Mammary epithelial cell (primary cell): ENCODE data around the gene PLEKHJ1.

ENCODE experiments used
- EZH2 ChIP-seq: IDR thresholded peaks from 2 replicates; pipeline ENCODE4 v1.6.1; 2012; ENCODE audit warnings: low read length, inconsistent platforms, borderline replicate concordance
- TF ChIP-seq, protein P1 (sequence below), 2 donors: IDR thresholded peaks in 1 of 2; conservative IDR thresholded peaks in 1 of 2; 2 replicates each; pipeline ENCODE4 v1.5.1; 2011 to 2012; ENCODE audit warnings: inconsistent platforms in 2 of 2, low read length in 2 of 2, mild to moderate bottlenecking in 2 of 2, control low read depth in 1 of 2, low read depth in 1 of 2; ENCODE audit not compliant: insufficient read depth in 1 of 2; ENCODE audit errors: extremely low read depth in 1 of 2

- TF ChIP-seq, protein P1, sequence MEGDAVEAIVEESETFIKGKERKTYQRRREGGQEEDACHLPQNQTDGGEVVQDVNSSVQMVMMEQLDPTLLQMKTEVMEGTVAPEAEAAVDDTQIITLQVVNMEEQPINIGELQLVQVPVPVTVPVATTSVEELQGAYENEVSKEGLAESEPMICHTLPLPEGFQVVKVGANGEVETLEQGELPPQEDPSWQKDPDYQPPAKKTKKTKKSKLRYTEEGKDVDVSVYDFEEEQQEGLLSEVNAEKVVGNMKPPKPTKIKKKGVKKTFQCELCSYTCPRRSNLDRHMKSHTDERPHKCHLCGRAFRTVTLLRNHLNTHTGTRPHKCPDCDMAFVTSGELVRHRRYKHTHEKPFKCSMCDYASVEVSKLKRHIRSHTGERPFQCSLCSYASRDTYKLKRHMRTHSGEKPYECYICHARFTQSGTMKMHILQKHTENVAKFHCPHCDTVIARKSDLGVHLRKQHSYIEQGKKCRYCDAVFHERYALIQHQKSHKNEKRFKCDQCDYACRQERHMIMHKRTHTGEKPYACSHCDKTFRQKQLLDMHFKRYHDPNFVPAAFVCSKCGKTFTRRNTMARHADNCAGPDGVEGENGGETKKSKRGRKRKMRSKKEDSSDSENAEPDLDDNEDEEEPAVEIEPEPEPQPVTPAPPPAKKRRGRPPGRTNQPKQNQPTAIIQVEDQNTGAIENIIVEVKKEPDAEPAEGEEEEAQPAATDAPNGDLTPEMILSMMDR (conservative IDR thresholded peaks at IDR 0.05 in 1 of 2, IDR thresholded peaks at IDR 0.05 in 1 of 2; ENCODE audit: extremely low read depth in 1 of 2, insufficient read depth in 1 of 2, low read depth in 1 of 2, low read length in 2 of 2) = no peak
- no peak for TF ChIP-seq EZH2
Observed at GRCh38 chr19:2223391-2223790, 12.7 kb downstream of the PLEKHJ1 start.
